ENCODE results near the gene RBM28.
A peak's percentile ranks its signal among the peaks of the same experiment; 100 is the strongest.

The RBM28 gene

DNA sequence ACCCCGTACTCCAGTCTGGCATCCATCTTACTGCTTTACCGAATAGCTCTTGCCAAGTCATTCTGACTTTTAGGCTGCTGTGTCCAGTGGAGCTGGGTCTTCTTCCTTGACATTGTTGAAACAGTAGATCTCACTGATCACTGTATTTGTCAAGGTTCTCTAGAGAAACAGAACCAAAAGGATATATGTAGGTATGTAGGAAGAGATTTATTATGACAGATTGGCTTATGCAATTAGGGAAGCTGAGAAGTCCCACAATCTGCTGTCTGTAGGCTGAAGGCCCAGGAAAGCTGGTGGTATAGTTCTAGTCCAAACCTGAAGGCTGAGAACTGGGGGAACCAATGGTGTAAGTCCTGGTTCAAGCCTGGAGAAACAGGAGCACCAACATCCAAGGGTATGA is 29.9 kb upstream of the RBM28 start:
- no peak for DNase-seq

DNA sequence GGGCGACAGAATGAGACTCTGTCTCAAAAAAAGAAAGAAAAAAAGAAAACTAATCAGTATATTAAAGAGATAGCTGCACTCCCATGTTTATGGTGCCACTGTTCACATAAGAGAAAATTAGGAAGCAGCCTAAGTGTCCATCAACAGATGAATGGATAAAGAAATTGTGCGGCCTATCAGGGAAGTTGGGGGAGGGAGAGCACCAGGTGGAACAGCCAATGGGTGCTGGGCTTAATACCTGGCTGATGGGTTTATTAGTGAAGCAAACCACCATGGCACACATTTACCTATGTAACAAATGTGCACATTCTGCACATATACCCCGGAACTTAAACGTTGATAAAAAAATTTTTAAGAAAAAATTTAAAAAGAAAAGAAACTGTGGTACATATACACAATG is 26.8 kb upstream of the RBM28 start:
- no peak for DNase-seq

DNA sequence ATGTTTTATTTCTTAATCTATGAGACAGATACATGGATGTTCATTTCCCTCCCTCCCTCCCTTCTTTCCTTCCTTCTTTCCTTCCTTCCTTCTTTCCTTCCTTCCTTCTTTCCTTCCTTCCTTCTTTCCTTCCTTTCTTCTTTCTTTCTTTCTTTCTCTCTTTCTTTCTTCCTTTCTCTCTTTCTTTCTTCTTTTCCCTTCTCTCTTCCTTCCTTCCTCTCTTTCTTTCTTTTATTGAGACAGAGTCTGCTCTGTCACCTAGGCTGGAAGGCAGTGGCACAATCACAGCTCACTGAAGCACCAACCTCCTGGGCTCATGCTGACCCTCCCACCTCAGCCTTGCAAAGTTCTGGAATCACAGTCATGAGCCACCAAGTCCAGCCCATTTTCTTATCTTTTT is 23.3 kb upstream of the RBM28 start:
- no peak for DNase-seq

DNA sequence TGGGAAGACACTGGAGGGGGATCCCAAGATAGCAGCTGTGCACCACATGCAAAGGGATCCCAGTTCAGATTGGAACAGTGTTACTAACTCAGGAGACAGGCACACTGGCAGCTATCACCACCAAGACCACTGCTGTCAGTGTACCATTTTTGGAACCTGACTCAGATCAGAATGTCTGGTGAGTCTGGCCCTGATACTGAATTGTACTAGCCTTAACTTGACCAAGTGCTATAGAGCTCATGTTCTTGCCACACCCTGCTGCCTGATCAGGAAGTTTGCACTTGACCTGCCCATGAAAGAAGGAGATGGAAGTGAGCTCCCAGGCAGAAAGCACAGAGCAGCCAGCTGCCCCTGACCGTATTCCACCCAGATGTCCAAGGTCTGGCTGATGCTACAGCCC is 22.6 kb upstream of the RBM28 start:
- no peak for DNase-seq

DNA sequence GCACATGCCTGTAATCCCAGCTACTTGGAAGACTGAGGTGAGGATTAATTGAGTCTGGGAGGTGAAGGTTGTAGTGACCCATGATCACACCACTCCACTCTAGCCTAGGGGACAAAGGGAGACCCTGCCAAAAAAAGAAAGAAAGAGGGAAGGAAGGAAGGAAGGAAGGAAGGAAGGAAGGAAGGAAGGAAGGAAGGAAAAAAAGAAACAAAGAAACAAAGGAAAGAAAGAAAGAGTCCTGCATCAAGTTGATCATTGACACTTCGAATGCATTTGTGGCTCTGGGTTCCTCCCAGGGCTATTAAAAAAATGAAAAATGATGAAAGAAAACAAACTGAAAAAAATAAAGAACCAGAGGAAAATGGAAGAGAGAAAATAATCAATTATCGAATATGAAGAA is 21.7 kb upstream of the RBM28 start:
- DNase-seq = no peak

DNA sequence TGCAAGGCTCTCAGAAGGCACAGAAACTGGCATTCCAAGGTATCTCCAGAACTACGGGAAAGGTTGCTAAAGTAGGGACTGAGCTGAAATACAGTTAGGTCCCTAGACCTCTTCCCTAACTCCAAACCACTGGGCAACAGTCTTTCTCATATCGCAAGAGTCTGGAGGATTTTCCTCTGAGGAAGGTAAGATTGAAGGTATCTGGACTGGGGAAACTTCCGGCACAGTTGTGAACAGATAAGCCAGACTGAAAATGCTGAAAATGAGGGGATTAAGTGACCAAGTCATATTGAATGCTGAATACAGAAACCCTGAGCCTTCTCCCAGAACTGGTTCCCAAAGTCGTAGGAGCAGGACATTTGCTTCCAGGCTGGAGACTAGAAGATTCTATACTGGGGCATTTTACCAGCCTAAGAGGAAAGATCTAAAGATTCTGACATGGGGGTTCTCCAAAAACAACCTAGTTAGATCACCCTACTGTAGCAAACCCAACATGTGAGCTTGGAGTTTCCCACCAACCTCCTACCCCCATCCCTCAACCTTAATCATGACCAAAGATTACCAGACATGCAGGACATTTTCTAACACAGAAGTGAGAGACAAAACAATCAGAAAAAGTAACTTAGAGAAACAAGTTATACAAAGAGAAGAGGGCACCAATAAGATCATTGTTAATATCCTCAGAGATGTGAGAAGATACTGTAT is 20.6 kb upstream of the RBM28 start:
- no peak for DNase-seq

DNA sequence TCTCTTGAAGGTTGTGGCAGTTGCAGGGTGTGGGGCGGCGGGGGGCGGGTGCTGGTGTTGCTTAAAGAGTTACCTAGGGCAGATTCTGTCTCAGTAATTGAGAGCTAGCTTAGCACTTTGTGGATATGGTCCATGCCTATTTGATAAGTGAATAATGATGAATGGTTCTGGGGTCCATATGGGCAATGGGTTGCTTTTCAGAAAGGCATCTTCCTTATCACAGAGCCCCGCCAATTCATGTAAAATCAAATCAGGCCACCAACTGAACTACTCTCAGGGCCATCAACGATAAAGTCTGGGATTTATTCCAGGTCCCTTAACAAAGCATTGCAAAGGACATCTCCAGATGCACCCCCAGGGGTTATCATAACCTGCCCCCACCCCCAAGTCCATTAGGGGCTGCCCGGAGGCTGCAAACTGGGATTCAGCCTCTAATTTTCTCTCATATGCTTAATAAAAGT is 19.6 kb upstream of the RBM28 start:
- DNase-seq = no peak

DNA sequence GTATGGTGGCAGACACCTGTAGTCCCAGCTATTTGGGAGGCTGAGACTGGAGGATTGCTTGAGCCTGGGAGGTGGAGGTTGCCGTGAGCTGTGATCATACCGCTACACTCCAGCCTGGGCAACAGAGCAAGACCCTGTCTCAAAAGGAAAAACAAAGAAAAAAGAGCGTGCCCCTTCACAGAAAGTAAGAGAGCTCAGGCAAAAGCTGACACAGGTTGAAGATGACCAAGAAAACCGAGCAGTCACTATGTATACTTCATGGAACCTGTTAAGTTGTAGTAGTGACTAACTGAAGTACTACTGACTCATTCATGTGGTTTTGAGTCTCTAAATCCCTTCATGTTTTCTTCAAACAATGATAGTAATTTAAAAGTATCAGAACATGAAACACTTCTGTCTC is 19.0 kb upstream of the RBM28 start:
- no peak for DNase-seq

DNA sequence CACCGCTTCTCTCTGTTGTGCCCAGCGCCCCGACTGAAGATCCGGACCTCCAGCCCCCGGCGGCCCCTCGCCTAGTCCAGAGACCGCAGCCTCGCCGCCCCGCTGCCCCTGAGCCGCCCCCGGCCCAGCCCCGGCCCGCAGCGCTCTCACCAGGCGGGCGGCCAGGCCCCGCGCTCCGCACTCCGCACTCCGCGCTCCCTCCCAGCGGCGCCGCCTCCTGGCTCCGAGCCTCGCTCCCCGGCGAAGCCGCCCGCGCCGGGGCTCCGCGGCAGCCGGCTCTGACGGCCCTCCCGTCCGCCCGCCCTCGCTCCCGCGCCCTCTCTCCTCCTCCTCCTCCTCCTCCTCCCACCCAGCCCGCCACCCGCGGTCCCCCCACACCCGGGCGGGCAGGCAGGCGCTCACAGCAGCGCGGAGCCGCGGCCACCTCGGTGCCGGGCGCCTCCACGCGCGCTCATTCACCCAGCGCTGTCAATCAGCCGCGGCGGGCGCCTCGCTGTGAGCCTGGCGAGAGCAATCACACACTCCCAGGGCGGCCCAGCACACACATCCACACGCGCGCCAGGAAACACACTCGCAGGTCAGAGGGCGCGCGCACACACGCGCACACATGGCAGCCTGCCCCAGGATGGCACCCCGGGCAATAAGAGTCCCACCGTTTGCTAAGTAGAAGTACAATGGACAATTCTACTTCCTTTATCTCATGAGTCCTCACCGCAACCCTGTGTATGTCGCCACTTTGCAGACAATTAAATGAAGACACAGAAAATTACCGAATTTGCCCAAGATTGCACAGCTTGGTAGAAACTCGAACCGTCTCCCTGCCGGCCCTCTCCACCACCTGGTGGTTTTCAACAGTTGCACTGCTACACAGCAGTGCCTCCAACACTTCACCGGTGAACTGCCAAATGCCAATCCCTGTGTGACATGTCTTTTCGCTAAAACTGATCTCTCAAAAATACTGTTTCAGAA is 18.0 kb upstream of the RBM28 start, which contains the start of gene PRRT4:
Gene PRRT4 (minus strand): TSS at position 280 of the 969 bp plus-strand sequence.
- DNase-seq = peak; percentile 59

DNA sequence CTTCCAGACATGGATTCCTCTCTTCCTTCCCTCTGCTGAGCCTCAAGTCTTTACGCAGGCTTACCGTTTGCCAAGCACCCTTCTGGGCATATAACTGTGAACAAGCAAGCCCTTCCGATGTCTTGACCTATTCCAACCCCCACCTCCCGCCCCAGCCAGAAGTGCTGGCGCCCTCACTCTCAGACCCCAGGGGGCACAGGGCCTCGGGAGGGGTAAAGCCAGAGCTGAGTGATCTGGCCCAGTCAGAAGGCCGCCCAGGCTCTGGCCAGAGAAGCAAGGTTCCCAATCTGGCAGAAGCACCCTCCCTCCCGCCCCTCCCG is 16.6 kb upstream of the RBM28 start:
- no peak for DNase-seq

DNA sequence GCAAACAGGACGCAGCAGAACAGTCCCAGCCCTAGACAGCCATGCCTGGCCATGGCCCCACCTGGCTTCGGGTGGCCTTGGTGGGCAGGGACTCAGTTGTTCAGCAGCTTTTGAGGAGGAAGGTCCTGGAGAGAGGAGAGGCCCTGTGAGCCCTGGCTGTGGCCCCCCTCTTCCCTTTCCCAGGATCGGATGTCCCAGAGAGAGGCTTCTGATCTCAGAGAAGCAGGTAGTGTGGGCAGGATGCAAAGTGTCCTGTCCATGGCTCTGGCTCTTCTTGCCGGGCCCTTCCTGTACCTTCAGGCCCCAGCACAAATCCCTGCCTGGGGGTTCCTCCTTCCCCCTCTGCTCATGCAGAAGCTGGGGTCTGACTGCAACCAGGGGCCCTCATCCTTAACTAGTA is 16.2 kb upstream of the RBM28 start:
- no peak for DNase-seq

DNA sequence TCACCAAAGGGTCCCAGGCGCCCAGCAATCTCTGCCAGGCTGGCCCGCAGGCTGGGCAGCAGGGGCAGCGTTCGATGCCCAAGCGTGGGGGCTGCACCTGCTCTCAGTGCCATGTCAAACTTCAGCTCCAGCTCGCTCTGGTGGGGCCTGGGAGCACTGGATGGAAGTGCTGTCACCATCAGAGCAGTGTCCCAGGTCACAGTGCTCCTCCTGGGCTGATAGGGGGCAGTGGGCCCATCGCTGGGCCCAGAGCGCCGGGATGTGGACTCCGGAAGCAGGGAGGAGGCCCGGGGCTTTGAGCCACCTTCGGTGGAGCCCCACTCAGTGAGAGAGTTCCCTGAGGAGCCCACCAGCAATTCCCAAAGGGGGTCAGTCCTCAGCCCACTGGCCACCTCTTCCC is 15.6 kb upstream of the RBM28 start:
- DNase-seq = no peak

DNA sequence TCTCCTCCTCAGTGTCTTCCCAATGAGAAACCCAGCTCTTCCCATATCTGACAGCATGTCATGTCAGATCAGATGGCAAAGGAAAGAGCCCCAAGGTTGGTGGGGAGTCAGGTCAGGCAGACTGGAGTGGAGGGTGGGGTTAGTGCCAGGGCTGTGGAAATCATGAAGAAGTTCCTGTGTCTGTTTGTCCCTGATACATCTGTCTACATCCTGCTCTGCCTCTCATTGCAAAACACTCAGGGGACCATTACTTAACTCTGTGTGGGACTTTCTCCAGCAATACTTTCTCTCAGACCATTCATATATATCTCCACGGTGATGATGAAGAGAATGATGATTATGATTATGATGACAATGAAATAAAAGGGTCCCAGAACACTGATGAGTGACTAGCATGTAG is 14.5 kb upstream of the RBM28 start:
- DNase-seq = no peak

DNA sequence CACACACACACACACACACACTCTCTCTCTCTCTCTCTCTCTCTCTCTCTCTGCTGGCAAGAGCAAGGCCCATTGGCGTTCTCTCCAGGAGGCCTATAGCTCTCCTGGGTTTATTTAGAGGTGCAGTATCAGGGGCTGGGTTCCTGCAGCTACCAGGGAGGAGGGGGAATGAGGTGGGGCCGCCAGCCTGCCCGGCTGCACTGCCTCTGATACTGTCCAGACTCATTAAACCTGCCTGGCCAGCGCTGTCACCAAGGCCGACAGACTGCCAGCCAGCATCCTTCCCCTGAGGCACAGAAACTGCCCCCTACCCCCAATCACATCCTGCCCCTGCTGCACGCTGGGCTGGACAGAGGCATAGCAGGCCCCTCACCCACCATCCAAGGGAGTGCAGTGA is 13.5 kb upstream of the RBM28 start:
- DNase-seq = no peak

DNA sequence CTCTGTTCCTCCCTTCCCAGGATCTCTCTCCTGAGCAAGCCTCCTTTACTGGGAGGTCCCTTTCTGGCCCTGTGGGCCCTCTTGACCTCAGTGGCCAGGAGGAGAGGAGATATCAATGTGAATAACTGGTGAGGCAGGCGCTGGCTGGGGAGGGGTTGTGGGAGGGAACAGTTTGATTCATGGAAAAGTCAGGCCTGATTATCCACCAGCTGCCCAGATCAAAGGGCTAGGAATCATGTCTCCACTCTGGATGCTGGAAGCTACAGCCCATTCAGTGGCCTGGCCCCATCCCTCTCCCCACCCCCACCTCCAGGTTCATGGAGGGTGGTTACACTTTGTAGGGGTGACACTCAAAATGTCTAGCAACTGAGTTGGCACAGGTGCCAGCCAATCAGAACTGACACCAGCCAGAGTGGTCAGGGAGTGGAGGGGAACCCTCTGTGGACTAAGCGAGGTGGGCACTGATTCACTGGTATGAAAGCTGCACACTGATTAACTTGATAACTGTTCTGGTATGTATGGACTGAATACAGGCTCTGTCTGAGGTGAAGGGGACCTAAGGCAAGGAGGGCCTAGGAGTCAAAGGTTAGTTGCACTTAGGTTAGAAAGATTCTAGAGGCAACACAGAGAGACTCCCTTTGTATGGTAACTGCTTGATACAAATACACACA is 13.0 kb upstream of the RBM28 start:
- no peak for DNase-seq

DNA sequence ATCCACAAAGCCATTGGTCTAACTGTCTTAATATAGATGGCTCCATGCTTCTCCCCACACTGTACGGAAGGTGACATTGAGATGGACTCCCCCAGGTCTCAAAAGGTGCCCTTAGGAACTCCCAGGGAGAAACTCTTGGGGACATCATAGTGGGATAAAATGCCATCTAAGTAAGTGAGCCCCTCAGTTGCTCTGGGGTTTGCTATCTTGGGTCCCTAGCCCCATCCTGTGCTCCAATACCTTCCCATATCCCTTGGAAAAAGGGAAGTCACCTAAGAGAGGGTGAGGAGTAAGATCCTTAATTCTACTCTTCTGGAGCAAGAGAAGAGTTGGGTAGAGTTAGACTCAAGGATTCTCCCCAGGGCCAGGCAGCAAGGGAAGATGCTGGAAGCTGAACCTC is 9.9 kb upstream of the RBM28 start:
- DNase-seq = no peak

DNA sequence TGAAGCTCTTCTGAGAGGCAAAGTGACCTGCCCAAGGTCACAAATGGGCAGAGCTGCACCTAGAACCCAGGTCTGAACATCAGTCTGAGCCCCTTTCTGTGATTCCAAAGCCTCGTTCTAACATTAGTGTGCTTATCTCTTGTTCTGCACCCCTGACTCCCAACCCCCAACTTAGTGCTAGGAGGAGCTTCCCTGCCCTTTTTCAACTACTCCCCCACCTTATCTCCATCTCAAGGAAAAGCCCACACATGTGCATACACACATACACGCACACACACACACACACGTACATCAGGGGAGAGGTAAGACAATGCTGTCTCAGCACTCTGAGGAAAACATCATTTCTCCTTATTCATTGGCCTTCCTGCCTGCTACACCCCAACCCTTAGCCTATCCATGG is 9.5 kb upstream of the RBM28 start:
- DNase-seq = no peak

DNA sequence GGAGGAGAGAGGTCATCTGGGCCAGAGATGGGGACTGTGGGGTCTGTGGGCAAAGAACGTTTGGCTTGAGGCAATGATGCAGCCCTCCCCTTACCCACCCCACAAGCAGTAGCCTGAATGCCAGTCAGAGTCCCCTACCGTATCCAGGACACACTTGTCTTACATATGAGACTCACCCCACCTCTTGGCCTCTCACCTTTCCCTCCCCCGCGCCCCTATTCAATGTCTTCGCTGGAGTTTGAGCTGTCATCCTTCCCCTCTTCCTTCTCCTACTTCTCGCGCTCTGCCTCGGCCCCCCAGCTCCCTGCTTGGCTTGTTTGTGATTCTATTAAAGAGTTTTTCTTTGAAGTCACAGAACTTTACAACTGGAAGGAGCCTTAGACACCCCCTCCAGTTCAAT is 8.9 kb upstream of the RBM28 start:
- no peak for DNase-seq

DNA sequence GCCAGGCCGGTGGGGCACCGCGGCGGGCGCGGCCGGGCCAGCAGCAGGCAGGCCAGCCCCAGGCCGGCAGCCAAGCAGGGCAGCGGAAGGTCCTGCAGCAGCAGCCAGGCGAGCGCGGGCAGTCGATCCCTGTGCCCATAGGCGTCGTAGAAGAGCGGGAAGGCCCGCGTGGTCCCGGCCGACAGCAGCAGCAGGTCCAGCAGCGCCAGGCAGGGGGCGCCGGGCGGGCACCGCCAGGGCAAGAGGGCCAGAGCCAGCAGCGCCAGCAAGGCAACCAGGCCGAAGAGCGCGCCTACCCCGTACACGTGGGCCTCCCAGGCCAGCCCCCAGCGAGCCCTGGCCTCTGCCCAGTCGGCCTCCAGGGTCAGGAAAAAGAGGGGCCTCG is 8.4 kb upstream of the RBM28 start:
- no peak for DNase-seq

DNA sequence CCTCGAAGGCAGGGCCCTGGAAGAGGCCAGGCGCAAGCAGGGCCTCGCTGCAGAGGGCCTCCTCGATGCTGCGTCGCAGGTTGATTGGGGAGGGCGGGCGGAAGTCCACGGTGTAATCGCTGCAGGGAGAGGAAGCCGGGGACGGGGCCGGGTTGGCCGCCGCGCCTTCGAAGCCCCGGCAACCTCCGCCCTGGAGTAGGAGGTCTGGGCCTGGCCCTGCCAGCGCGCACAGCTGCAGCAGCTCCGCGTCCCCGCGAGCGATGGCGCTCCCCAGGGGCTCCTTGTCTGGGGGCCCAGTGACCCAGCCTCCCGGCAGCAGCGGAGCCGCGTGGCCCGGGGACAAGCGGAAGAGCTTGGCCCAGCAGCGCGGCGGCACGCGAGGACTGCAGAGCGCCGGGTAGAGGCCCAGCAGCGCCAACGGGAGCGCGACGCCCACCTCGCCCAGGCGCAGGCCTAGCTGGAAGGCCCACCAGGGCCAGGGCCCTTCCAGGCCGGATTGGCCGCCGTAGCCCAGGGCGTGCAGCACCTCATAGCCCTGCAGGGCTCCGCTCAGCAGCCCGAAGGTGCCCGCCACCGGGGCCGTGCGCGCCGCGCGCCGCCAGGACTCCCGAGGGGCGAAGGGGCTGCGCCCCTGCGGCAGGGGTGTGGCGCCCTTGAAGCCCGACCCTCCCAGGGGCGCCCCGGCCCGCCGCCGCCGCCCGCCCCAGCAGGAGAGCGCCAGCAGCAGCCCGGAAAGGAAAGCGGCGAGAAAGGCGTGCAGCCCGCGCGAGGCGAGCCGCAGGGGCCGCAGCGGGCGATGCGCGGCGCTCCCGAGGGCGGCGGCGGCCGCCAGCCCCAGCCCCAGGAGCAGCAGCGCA is 7.8 kb upstream of the RBM28 start:
- DNase-seq = no peak

DNA sequence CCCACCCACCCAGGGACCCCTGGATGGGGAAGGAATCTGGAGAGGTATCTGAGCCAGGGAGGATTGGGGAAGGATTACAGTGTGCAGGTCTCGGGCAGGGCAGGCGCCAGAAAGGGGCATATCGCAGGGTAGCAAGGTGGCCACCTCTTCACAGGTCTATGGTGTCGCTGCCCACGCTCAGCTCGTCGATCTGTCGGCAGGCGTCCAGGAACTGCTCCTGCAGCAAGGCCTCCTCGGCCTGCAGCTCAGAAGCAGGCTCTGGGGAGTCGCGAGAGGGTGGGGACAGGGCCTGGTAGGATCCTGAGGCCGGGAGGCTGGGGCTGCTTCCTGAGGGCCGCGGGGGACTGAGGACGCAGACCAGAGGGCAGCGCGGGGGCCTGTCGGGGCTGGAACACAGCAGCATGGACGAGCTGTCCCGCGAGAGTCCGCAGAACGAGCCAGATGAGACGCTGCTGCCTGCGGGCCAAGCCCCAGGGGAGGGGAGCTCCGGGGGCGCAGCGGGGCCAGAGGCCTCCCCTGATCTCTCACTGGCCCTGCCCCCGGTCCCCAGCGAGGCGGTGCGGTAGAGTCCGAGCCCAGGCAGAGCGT is 7.1 kb upstream of the RBM28 start:
- DNase-seq = no peak

DNA sequence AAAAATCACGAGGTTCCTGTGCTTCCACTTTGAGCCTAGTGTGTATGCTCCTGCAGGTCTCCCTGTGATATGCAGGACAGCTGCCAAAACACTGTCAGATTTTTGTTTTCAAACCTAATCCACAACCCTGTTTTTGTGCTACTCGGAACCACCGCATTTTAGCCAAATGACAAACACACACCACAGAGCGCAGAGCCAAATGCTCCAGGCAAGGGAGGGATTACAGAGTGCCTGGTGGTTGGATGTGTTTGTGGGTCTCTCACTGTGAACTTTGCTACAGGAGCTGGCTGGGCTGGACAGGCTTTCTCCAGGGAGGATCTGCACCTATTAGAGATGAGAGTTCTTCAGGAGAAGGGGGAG is 5.7 kb upstream of the RBM28 start:
- no peak for DNase-seq

DNA sequence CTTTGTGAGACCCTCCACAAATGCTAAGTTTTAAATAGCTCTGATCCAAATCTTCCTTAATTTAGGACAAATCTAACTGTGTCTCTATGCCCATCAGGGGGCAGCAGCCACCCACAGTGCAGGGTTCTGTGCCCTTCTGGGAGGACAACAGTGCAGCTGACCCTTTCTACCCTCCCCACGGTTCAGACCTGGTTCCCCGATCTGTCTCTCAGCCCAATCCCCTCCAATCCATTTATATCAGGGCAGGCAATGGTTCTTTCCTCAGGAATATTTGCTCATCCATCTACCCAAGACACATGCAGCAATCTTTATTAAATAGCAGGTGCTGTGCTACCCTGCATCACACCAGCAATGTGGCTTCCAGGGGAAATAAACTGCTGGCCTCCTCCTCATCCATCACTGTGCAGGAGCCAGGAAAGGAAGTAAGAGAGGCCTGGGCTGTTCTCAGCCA is 4.0 kb upstream of the RBM28 start:
- DNase-seq = peak; percentile 1

Measured in NCI-H2171 (cell line).